Smooth muscle cell (in vitro differentiated cells): ENCODE data around the gene PPM1D. TPM values are rescaled to one million over a fixed set of nuclear protein-coding genes. Genes with fewer than 3 reads are reported as not detected.

Source experiments
- DNase-seq: peaks from one replicate; lab custom pipeline; 2025; ENCODE audit not compliant: unreplicated experiment; lab: John Stamatoyannopoulos, UW
- H2AFZ ChIP-seq: fragments of 200-600 bp; sonication (generic); 2 replicates; pipeline ENCODE4 v1.6.0; 2016; ENCODE audit warnings: antibody characterized with exemption, low read depth, mild to moderate bottlenecking
- H3F3A ChIP-seq: fragments of 200-600 bp; sonication (generic); 2 replicates; pipeline ENCODE4 v1.6.0; 2017; ENCODE audit warnings: antibody characterized with exemption, low read depth
- H3K27ac ChIP-seq: fragments of 200-600 bp; sonication (generic); 2 replicates; pipeline ENCODE4 v1.5.1; 2016; ENCODE audit warnings: low read depth, mild to moderate bottlenecking
- H3K27me3 ChIP-seq: fragments of 200-600 bp; sonication (generic); 2 replicates; pipeline ENCODE4 v1.6.1; 2016; ENCODE audit warnings: low read depth, mild to moderate bottlenecking
- H3K36me3 ChIP-seq: fragments of 200-600 bp; sonication (generic); 2 replicates; pipeline ENCODE4 v1.5.1; 2016; ENCODE audit warnings: low read depth
- H3K4me1 ChIP-seq: fragments of 200-600 bp; sonication (generic); 2 replicates; pipeline ENCODE4 v1.5.1; 2016; ENCODE audit warnings: low read depth
- H3K4me2 ChIP-seq: fragments of 200-600 bp; sonication (generic); 2 replicates; pipeline ENCODE4 v1.6.0; 2016; ENCODE audit warnings: mild to moderate bottlenecking
- H3K4me3 ChIP-seq: fragments of 200-600 bp; sonication (generic); 2 replicates; pipeline ENCODE4 v1.5.1; 2016; ENCODE audit warnings: mild to moderate bottlenecking
- H3K79me2 ChIP-seq: fragments of 200-600 bp; sonication (generic); 2 replicates; pipeline ENCODE4 v1.6.0; 2016; ENCODE audit warnings: low read depth, mild to moderate bottlenecking
- H3K9ac ChIP-seq: fragments of 200-600 bp; sonication (generic); 2 replicates; pipeline ENCODE4 v1.6.0; 2016; ENCODE audit warnings: low read depth
- H3K9me3 ChIP-seq: fragments of 200-600 bp; sonication (generic); replicated peaks from 2 replicates; pipeline ENCODE4 v1.5.1; 2016; ENCODE audit warnings: low read depth
- H4K20me1 ChIP-seq: fragments of 200-600 bp; sonication (generic); 2 replicates; pipeline ENCODE4 v1.6.0; 2016; ENCODE audit warnings: low read depth
- WGBS: methylation state at CpG from one replicate; pipeline ENCODE4 v1.1.7; 2016; ENCODE audit warnings: low lambda C conversion rate; 5-methylcytosine and 5-hydroxymethylcytosine counted together
- polyA plus RNA-seq: library from polyadenylated mRNA; unstranded; fragments of >200 nt; fragmentation: Nextera tagmentation; extraction: Ambion mirVana; gene quantifications from 2 replicates; pipeline ENCODE4 v1.2.1, GENCODE V29; 2016
- small RNA-seq: library from RNA; depleted of rRNA; stranded (forward); fragments of <200 nt; gene quantifications from one replicate; pipeline ENCODE3, GENCODE V24; 2014
- total RNA-seq: library from RNA; depleted of rRNA; stranded (reverse); fragments of >200 nt; gene quantifications from 2 replicates; pipeline ENCODE4 v1.2.3, GENCODE V29; 2014
- TF ChIP-seq, protein P1 (sequence below): fragments of 200-600 bp; sonication (generic); IDR thresholded peaks from 2 replicates; pipeline ENCODE4 v1.5.1; 2017; ENCODE audit warnings: borderline replicate concordance, mild to moderate bottlenecking, antibody characterized with exemption; ENCODE audit not compliant: insufficient read depth, poor library complexity, severe bottlenecking

Gene PPM1D
- total and polyA plus RNA-seq, 2 experiments from 2014 or later, result 10.0 to 12.9 TPM

DNA sequence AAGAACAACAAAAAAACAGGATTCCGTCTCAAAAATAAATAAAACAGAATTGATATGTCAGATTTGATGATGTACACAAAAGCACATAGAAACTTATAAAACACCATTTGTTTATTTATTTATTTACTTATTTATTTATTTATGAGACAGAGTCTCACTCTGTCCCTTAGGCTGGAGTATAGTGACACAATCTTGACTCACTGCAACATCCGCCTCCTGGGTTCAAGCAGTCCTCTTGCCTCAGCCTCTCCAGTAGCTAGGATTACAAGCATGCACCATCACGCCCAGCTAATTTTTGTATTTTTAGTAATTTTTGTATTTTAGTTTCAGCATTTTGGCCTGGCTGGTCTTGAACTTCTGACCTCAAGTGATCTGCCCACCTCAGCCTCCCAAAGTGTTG, 99.1 kb downstream of the PPM1D start:
- Histone ChIP-seq H3K4me2 (no peak overlapping the region), H3K79me2 (no peaks in the 10 kb centered on the region), H3F3A (no peaks in the 10 kb centered on the region), H4K20me1 (no peaks in the 10 kb centered on the region), H3K9me3 (no peaks in the 10 kb centered on the region), H3K27me3 (no peaks in the 10 kb centered on the region), H3K27ac (no peak overlapping the region), H3K4me3 (no peak overlapping the region), H3K36me3 (no peaks in the 10 kb centered on the region), H2AFZ (no peak overlapping the region), H3K4me1 (no peaks in the 10 kb centered on the region), H3K9ac (no peak overlapping the region)
- WGBS, result 96% methylated on average over 3 of the region's 3 CpGs
- TF ChIP-seq, protein P1, sequence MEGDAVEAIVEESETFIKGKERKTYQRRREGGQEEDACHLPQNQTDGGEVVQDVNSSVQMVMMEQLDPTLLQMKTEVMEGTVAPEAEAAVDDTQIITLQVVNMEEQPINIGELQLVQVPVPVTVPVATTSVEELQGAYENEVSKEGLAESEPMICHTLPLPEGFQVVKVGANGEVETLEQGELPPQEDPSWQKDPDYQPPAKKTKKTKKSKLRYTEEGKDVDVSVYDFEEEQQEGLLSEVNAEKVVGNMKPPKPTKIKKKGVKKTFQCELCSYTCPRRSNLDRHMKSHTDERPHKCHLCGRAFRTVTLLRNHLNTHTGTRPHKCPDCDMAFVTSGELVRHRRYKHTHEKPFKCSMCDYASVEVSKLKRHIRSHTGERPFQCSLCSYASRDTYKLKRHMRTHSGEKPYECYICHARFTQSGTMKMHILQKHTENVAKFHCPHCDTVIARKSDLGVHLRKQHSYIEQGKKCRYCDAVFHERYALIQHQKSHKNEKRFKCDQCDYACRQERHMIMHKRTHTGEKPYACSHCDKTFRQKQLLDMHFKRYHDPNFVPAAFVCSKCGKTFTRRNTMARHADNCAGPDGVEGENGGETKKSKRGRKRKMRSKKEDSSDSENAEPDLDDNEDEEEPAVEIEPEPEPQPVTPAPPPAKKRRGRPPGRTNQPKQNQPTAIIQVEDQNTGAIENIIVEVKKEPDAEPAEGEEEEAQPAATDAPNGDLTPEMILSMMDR, result no peak
- no peak for DNase-seq

DNA sequence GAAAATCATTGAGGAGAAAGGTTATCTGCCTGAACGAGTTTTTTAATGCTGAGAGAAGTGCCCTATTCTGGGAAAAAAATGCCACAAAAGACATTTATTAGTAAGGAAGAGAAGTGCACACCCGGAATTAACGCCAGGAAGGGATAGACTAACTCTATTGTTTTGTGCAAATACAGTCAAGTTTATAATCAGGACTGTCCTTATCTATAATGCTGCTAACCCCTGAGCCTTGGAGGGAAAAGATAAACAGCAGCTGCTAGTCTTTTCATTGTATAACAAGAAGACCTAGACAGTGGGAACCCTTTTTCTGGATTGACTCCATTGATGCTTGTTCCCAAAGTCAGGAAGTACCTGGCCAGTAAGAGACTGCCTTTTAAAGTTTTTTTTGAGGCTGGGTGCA, 104.2 kb downstream of the PPM1D start:
- Histone ChIP-seq H3K36me3 (no peaks in the 10 kb centered on the region), H3K27me3 (no peaks in the 10 kb centered on the region), H2AFZ (no peak overlapping the region), H4K20me1 (no peaks in the 10 kb centered on the region), H3K79me2 (no peaks in the 10 kb centered on the region), H3K9ac (no peak overlapping the region), H3K9me3 (no peaks in the 10 kb centered on the region), H3F3A (no peaks in the 10 kb centered on the region), H3K27ac (no peak overlapping the region), H3K4me2 (no peak overlapping the region), H3K4me1 (no peaks in the 10 kb centered on the region), H3K4me3 (no peak overlapping the region)
- WGBS, result 49% methylated on average over 3 of the region's 3 CpGs
- TF ChIP-seq, protein P1, result no peak
- DNase-seq, result no peak

DNA sequence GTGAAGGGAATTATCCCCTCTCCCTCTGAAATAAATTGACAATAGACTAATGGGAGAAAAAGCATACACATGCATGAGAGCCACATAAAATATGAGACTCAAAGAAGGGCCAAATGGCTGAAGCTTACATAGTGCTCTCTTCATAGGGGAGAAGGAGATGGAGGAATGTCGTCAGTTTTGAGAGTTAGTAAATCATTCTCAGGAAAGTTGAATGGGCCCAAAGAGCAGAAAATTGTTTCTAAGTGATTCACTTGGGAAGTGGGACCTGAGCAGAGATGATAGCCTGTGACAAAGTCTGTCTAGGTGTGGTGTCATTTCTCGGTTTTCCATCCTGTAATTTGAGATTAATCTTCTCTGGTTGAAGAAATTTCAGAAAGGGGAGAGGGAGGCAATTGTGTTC, 112.7 kb downstream of the PPM1D start:
- TF ChIP-seq, protein P1, result no peak
- 59% methylated on average over 2 of the region's 2 CpGs for WGBS
- no peaks in the 10 kb centered on the region for H3K4me1 ChIP-seq

DNA sequence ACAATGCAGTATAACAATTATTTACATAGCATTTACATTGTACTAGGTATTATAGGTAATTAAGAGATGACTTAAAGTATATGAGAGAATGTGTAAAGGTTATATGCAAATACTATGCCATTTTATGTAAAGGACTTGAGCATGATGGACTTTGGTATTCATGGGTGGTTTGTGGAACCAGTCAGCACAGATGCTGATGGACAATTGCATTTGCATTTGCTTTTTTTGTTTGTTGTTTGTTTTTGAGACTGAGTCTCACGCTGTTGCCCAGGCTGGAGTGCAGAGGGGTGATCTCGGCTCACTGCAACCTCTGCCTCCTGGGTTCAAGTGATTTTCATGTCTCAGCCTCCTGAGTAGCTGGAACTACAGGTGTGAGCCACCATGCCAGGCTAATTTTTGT, 113.6 kb downstream of the PPM1D start:
- H3K79me2 ChIP-seq, result no peaks in the 10 kb centered on the region
- no peak for DNase-seq
- H4K20me1 ChIP-seq, result no peaks in the 10 kb centered on the region
- WGBS, result 100% methylated on average over 2 of the region's 2 CpGs
- no peaks in the 10 kb centered on the region for H3K9me3 ChIP-seq
- H3K27me3 ChIP-seq, result no peaks in the 10 kb centered on the region
- no peak overlapping the region for H2AFZ ChIP-seq
- H3K36me3 ChIP-seq, result no peaks in the 10 kb centered on the region
- no peak overlapping the region for H3K4me2 ChIP-seq
- TF ChIP-seq, protein P1, result no peak
- H3K9ac ChIP-seq, result no peak overlapping the region
- no peak overlapping the region for H3K27ac ChIP-seq
- H3K4me3 ChIP-seq, result no peak overlapping the region
- no peaks in the 10 kb centered on the region for H3K4me1 ChIP-seq
- H3F3A ChIP-seq, result no peaks in the 10 kb centered on the region

More for the DNA sequence above, 112.7 kb downstream of the PPM1D start:
- no peak overlapping the region for H3K4me3 ChIP-seq
- H3K9me3 ChIP-seq, result no peaks in the 10 kb centered on the region
- no peaks in the 10 kb centered on the region for H4K20me1 ChIP-seq
- DNase-seq, result no peak
- H3F3A ChIP-seq, result no peaks in the 10 kb centered on the region
- H3K27me3 ChIP-seq, result no peaks in the 10 kb centered on the region
- no peak overlapping the region for H3K9ac ChIP-seq
- no peak overlapping the region for H3K27ac ChIP-seq
- H3K4me2 ChIP-seq, result no peak overlapping the region
- H3K79me2 ChIP-seq, result no peaks in the 10 kb centered on the region
- H3K36me3 ChIP-seq, result no peaks in the 10 kb centered on the region
- H2AFZ ChIP-seq, result no peak overlapping the region

Small RNAs within 50 kb of the gene (small RNA-seq; reads per million reads assigned to genes)
- gene AC011921.2 (not detected), gene RN7SL606P (not detected), gene RNU6-623P (not detected)

Other genes with a start within 250 kb of the PPM1D start
- 21.7 and 36.1 TPM in 2 replicates for gene USP32, start 208.1 kb upstream of the PPM1D start, total RNA-seq
- gene USP32, start 208.1 kb upstream of the PPM1D start, polyA plus RNA-seq, result 8.6 and 10.5 TPM in 2 replicates
- gene CHCT1, start 177.7 kb upstream of the PPM1D start, total RNA-seq, result not detected in 2 replicates
- gene CHCT1, start 177.7 kb upstream of the PPM1D start, polyA plus RNA-seq, result 0.76 TPM in 1 of 2 replicates, not detected in the other
- gene APPBP2, start 74.0 kb upstream of the PPM1D start, total RNA-seq, result 40.9 and 57.1 TPM in 2 replicates
- 36.9 and 38.3 TPM in 2 replicates for gene APPBP2, start 74.0 kb upstream of the PPM1D start, polyA plus RNA-seq
- 18.7 and 54.5 TPM in 2 replicates for gene BCAS3, start 77.7 kb downstream of the PPM1D start, total RNA-seq
- gene BCAS3, start 77.7 kb downstream of the PPM1D start, polyA plus RNA-seq, result 17.2 and 18.9 TPM in 2 replicates